GM13977 (cell line): ENCODE results near the gene NOL4L.
"Not testable (repeated sequence)": the region's sequence is repeated elsewhere in the genome, so short reads cannot be mapped to it uniquely, and the experiment has no call there.

Source experiments
- DNase-seq: peaks from one replicate; pipeline ENCODE4 v3.0.0; 2012; ENCODE audit warnings: low spot score
- CTCF ChIP-seq: IDR thresholded peaks from 2 replicates; pipeline ENCODE4 v1.5.1; 2012; ENCODE audit warnings: mild to moderate bottlenecking, control low read depth; ENCODE audit not compliant: insufficient read depth; ENCODE audit errors: extremely low read depth, missing control alignments
- in situ Hi-C: fragments of 300-500 bp; cut with MboI; formaldehyde crosslinking; loops from one replicate; pipeline ENCODE4 v1.12.0; 2022; ENCODE audit warnings: low sequenced_read_pairs, low pct_unique_long_range_greater_than_20kb, mixed read lengths, inconsistent platforms; ENCODE audit not compliant: unreplicated experiment

The NOL4L gene

GRCh38 chr20:32497589-32498224 lies 87.4 kb downstream of the NOL4L start:
- no peak for DNase-seq
- in situ Hi-C loops, result no loop called here
- no peak for TF ChIP-seq CTCF

- in situ Hi-C loops, result no loop called here
- no peak for DNase-seq
- TF ChIP-seq CTCF, result no peak
Measured at GRCh38 chr20:32496811-32497533, 88.2 kb downstream of the NOL4L start.

GRCh38 chr20:32495949-32496348 lies 89.2 kb downstream of the NOL4L start:
- no peak for TF ChIP-seq CTCF
- in situ Hi-C loops, result no loop called here
- DNase-seq, result no peak

- DNase-seq, result no peak
- in situ Hi-C loops, result no loop called here
Measured at GRCh38 chr20:32495217-32495565, 89.9 kb downstream of the NOL4L start.

GRCh38 chr20:32494483-32495216 lies 90.5 kb downstream of the NOL4L start:
- no peak for TF ChIP-seq CTCF
- no peak for DNase-seq
- in situ Hi-C loops, result no loop called here

More at GRCh38 chr20:32495217-32495565, 89.9 kb downstream of the NOL4L start:
- TF ChIP-seq CTCF, result no peak

GRCh38 chr20:32493356-32493755 lies 91.8 kb downstream of the NOL4L start:
- no peak for TF ChIP-seq CTCF
- in situ Hi-C loops, result no loop called here
- DNase-seq, result no peak

- DNase-seq, in situ Hi-C loops: not testable (repeated sequence)
Measured at GRCh38 chr20:32491764-32492151, 93.4 kb downstream of the NOL4L start.
